Epidermal melanocyte (primary cell): ENCODE data around the gene PWP2.
"Not testable (repeated sequence)": the region's sequence is repeated elsewhere in the genome, so short reads cannot be mapped to it uniquely, and the experiment has no call there.

Source experiments
- DNase-seq: peaks from one replicate; pipeline ENCODE4 v3.0.0; 2011; ENCODE audit warnings: low spot score; ENCODE audit not compliant: insufficient read length

Gene PWP2

GRCh38 chr21:44133715-44134057 is 26.5 kb downstream of the PWP2 start:
- DNase-seq: not testable (repeated sequence)

- DNase-seq: not testable (repeated sequence)
These were observed 27.5 kb downstream of the PWP2 start for GRCh38 chr21:44134732-44135131.

GRCh38 chr21:44138039-44138438 is 30.8 kb downstream of the PWP2 start:
- not testable (repeated sequence) for DNase-seq

GRCh38 chr21:44139787-44140551 is 32.8 kb downstream of the PWP2 start:
- not testable (repeated sequence) for DNase-seq

GRCh38 chr21:44140552-44140932 is 33.3 kb downstream of the PWP2 start:
- DNase-seq: not testable (repeated sequence)

GRCh38 chr21:44142470-44142869 is 35.3 kb downstream of the PWP2 start:
- not testable (repeated sequence) for DNase-seq

GRCh38 chr21:44143380-44143779 is 36.2 kb downstream of the PWP2 start:
- not testable (repeated sequence) for DNase-seq

GRCh38 chr21:44143996-44144395 is 36.8 kb downstream of the PWP2 start:
- not testable (repeated sequence) for DNase-seq

- not testable (repeated sequence) for DNase-seq
These were observed 37.8 kb downstream of the PWP2 start for GRCh38 chr21:44144784-44145602.

GRCh38 chr21:44145616-44146015 is 38.4 kb downstream of the PWP2 start:
- DNase-seq: not testable (repeated sequence)

- not testable (repeated sequence) for DNase-seq
These were observed 39.9 kb downstream of the PWP2 start for GRCh38 chr21:44147108-44147507.

GRCh38 chr21:44150255-44150654 is 43.1 kb downstream of the PWP2 start:
- not testable (repeated sequence) for DNase-seq

- not testable (repeated sequence) for DNase-seq
These were observed 46.2 kb downstream of the PWP2 start for GRCh38 chr21:44153214-44153888.

GRCh38 chr21:44153889-44154228 is 46.7 kb downstream of the PWP2 start:
- not testable (repeated sequence) for DNase-seq

GRCh38 chr21:44154816-44155230 is 47.6 kb downstream of the PWP2 start:
- DNase-seq: not testable (repeated sequence)

GRCh38 chr21:44155231-44155993 is 48.2 kb downstream of the PWP2 start:
- not testable (repeated sequence) for DNase-seq

GRCh38 chr21:44155994-44156380 is 48.8 kb downstream of the PWP2 start:
- not testable (repeated sequence) for DNase-seq

- not testable (repeated sequence) for DNase-seq
These were observed 50.4 kb downstream of the PWP2 start for GRCh38 chr21:44157439-44158081.

GRCh38 chr21:44158082-44158468 is 50.9 kb downstream of the PWP2 start:
- not testable (repeated sequence) for DNase-seq
